ENCODE results near the gene PRR13. TPM values are rescaled to one million over a fixed set of nuclear protein-coding genes. Genes with fewer than 3 reads are reported as not detected.

PRR13 gene
- total RNA-seq, 1 experiment from 2014 or later, result 216 TPM

DNA sequence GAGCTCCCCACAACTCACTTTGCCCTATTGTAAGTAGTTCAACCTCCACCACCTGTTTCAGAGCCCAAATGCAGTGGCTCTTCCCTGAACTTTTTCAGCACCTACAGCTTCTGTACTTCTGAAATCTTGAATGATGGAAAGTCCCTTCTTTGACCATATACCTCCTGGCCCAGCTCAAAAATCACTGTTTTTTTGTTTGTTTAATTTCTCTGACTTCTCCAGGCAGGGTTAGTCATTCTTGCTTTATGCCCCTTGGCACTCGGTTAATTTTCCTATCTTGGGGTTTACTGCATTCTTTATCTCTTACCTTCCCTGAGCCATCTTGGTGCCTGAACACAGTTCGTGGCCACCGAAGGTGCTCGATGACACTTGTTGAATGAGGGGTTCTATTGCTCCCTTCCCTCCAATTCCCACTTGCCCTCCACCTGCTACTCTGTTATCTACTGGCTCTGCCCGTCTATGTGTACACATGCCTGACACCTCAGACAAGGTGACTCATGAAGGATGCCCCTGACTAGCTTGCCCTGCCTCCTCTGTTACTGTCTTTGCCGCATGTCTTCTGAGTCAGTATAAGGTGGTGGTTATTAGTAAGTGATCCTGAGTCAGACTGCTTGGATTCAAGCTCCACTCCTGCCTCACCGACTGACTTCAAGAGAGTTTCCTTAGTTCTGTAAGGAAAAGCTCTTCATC, 13.5 kb upstream of the PRR13 start:
- no TSS peak for BruUV-seq (replicated peaks)
- no peaks in the 10 kb centered on the region for H3K79me2 ChIP-seq (ENCODE audit: insufficient read depth, low read length)
- H3K27me3 ChIP-seq (ENCODE audit: insufficient read depth, low read length), result no peaks in the 10 kb centered on the region
- DNase-seq (ENCODE audit: low read depth, low spot score) (peak; percentile 80), ATAC-seq (peak; percentile 96)
- no peak overlapping the region for H3K4me3 ChIP-seq (replicated peaks in 1 of 2; ENCODE audit: low read depth in 1 of 2, low read length in 2 of 2)
- H3K9me2 ChIP-seq (ENCODE audit: insufficient read depth), result no peaks in the 10 kb centered on the region
- intact Hi-C loops (cut with micrococcal nuclease), result no loop called here
- H3K27ac ChIP-seq (ENCODE audit: low read depth, low read length), result no peak overlapping the region
- no peaks in the 10 kb centered on the region for H3K36me3 ChIP-seq (ENCODE audit: control insufficient read depth in 1 of 2, insufficient read depth in 2 of 2, low read length in 2 of 2)
- ChIA-PET RAD21 (ENCODE audit: low non-redundant PET in 1 of 2, low total read pairs in 2 of 2, uncharacterized antibody in 2 of 2, unreplicated experiment in 2 of 2) (no interaction called here), CTCF (interaction anchor here (1.3 to 1.8 kb wide), 2 partner anchors 76 to 107 kb away, joined by 6 to 7 read pairs; partner anchors contain the start of gene AAAS), POLR2A (interaction anchor here (1.0 to 1.5 kb wide), 4 partner anchors 9 to 76 kb away, joined by 3 to 13 read pairs (median 4); partner anchors contain the start of genes PRR13 and SP1)
- H3K9ac ChIP-seq (ENCODE audit: low read length), result peak overlapping the region; percentile 23
- H3K4me1 ChIP-seq (ENCODE audit: control insufficient read depth in 1 of 2, insufficient read depth in 2 of 2, low read length in 2 of 2), result peaks cover 5 to 20% of the 10 kb centered on the region in 2 experiments
- H2AFZ ChIP-seq (ENCODE audit: low read depth, low read length, poor library complexity, severe bottlenecking), result no peak overlapping the region
- H3K9me3 ChIP-seq (ENCODE audit: control insufficient read depth in 1 of 2, insufficient read depth in 1 of 2, low read depth in 1 of 2, low read length in 2 of 2), result no peaks in the 10 kb centered on the region
- H4K20me1 ChIP-seq (ENCODE audit: insufficient read depth), result no peaks in the 10 kb centered on the region
- H3K4me2 ChIP-seq (ENCODE audit: low read length), result peak overlapping the region; percentile 50
- TF ChIP-seq SRF (IDR thresholded peaks at IDR 0.05; ENCODE audit: low read depth) (no peak), ELF1 (IDR thresholded peaks at IDR 0.05; ENCODE audit: borderline replicate concordance, low read depth) (no peak), CBX3 (IDR thresholded peaks at IDR 0.05; ENCODE audit: low read depth) (peak; percentile 89), MAX (IDR thresholded peaks at IDR 0.05) (peak; percentile 93), EZH2phosphoT487 (IDR thresholded peaks at IDR 0.05; ENCODE audit: borderline replicate concordance) (no peak), TCF7L2 (IDR thresholded peaks at IDR 0.05; ENCODE audit: borderline replicate concordance, extremely low read depth, insufficient read depth, insufficient read length) (no peak), SP1 (IDR thresholded peaks at IDR 0.05; ENCODE audit: low read depth) (peak; percentile 73), ATF3 (IDR thresholded peaks at IDR 0.05) (no peak), RAD21 (IDR thresholded peaks at IDR 0.05; ENCODE audit: low read depth) (no peak), POLR2A (IDR thresholded peaks at IDR 0.05; ENCODE audit: borderline replicate concordance, extremely low read depth, insufficient read depth, insufficient read length) (no peak), CEBPB (IDR thresholded peaks at IDR 0.05; ENCODE audit: low read depth) (no peak), POLR2AphosphoS5 (IDR thresholded peaks at IDR 0.05; ENCODE audit: low read depth, low read length) (peak; percentile 30; the same call in 1 of the 2 replicates), YY1 (IDR thresholded peaks at IDR 0.05; ENCODE audit: extremely low read depth, insufficient replicate concordance, low read depth, low read length) (peak; percentile 26), ZBTB33 (IDR thresholded peaks at IDR 0.05; ENCODE audit: extremely low read depth, insufficient replicate concordance, low read length) (peak; percentile 23), FOSL1 (IDR thresholded peaks at IDR 0.05; ENCODE audit: low read depth) (peak; percentile 88), EGR1 (IDR thresholded peaks at IDR 0.05; ENCODE audit: low read depth) (no peak), ZNF274 (IDR thresholded peaks at IDR 0.05; ENCODE audit: low read depth, low read length) (no peak), EZH2 (IDR thresholded peaks at IDR 0.05) (no peak), SIN3A (IDR thresholded peaks at IDR 0.05; ENCODE audit: low read depth) (peak; percentile 63; the same call in 1 of the 2 replicates), JUND (IDR thresholded peaks at IDR 0.05) (peak; percentile 91), ZFX (IDR thresholded peaks at IDR 0.05) (no peak)
- TF ChIP-seq, protein P1, sequence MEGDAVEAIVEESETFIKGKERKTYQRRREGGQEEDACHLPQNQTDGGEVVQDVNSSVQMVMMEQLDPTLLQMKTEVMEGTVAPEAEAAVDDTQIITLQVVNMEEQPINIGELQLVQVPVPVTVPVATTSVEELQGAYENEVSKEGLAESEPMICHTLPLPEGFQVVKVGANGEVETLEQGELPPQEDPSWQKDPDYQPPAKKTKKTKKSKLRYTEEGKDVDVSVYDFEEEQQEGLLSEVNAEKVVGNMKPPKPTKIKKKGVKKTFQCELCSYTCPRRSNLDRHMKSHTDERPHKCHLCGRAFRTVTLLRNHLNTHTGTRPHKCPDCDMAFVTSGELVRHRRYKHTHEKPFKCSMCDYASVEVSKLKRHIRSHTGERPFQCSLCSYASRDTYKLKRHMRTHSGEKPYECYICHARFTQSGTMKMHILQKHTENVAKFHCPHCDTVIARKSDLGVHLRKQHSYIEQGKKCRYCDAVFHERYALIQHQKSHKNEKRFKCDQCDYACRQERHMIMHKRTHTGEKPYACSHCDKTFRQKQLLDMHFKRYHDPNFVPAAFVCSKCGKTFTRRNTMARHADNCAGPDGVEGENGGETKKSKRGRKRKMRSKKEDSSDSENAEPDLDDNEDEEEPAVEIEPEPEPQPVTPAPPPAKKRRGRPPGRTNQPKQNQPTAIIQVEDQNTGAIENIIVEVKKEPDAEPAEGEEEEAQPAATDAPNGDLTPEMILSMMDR (IDR thresholded peaks at IDR 0.05 in 2 of 3, conservative IDR thresholded peaks at IDR 0.05 in 1 of 3; ENCODE audit: borderline replicate concordance in 1 of 3, insufficient read depth in 1 of 3, low read depth in 2 of 3, low read length in 2 of 3), result no peak

Measured in HCT116 (cell line).